GM18861 (cell line): ENCODE data around the gene SH3BGR.
A peak's percentile ranks its signal among the peaks of the same experiment; 100 is the strongest.

Source experiments
- ATAC-seq: cut with Tn5 transposase; IDR thresholded peaks from one replicate; pipeline ENCODE4 v1.9.1; 2021; ENCODE audit not compliant: unreplicated experiment

SH3BGR gene

GRCh38 chr21:39454949-39455668, 3.3 kb downstream of the SH3BGR start:
- no peak for ATAC-seq

GRCh38 chr21:39456665-39457064, 4.9 kb downstream of the SH3BGR start:
- ATAC-seq = no peak

- ATAC-seq = peak; percentile 83
These were observed 9.6 kb downstream of the SH3BGR start for GRCh38 chr21:39461419-39461818.

GRCh38 chr21:39463308-39463707, 11.5 kb downstream of the SH3BGR start:
- ATAC-seq = no peak

- ATAC-seq = no peak
These were observed 14.8 kb downstream of the SH3BGR start for GRCh38 chr21:39466584-39466983.

- no peak for ATAC-seq
These were observed 16.0 kb downstream of the SH3BGR start for GRCh38 chr21:39467746-39468145.

- no peak for ATAC-seq
These were observed 16.8 kb downstream of the SH3BGR start for GRCh38 chr21:39468559-39468958.

- ATAC-seq = no peak
These were observed 19.8 kb downstream of the SH3BGR start for GRCh38 chr21:39471598-39471997.

- no peak for ATAC-seq
These were observed 21.0 kb downstream of the SH3BGR start for GRCh38 chr21:39472786-39473185.

- ATAC-seq = no peak
These were observed 22.8 kb downstream of the SH3BGR start for GRCh38 chr21:39474611-39475010.

- no peak for ATAC-seq
These were observed 27.5 kb downstream of the SH3BGR start for GRCh38 chr21:39479164-39479813.

GRCh38 chr21:39479814-39480182, 28.0 kb downstream of the SH3BGR start:
- no peak for ATAC-seq

GRCh38 chr21:39480271-39480670, 28.5 kb downstream of the SH3BGR start:
- ATAC-seq = no peak

GRCh38 chr21:39481886-39482285, 30.1 kb downstream of the SH3BGR start:
- ATAC-seq = no peak

- ATAC-seq = no peak
These were observed 32.1 kb downstream of the SH3BGR start for GRCh38 chr21:39483917-39484316.

- ATAC-seq = no peak
These were observed 33.0 kb downstream of the SH3BGR start for GRCh38 chr21:39484711-39485276.

- no peak for ATAC-seq
These were observed 37.7 kb downstream of the SH3BGR start for GRCh38 chr21:39489380-39489924.

- no peak for ATAC-seq
These were observed 47.4 kb downstream of the SH3BGR start for GRCh38 chr21:39499156-39499555.

- ATAC-seq = no peak
These were observed 50.9 kb downstream of the SH3BGR start for GRCh38 chr21:39502631-39503030.

- ATAC-seq = no peak
These were observed 51.5 kb downstream of the SH3BGR start for GRCh38 chr21:39503123-39503762.

- no peak for ATAC-seq
These were observed 52.5 kb downstream of the SH3BGR start for GRCh38 chr21:39504230-39504629.

- no peak for ATAC-seq
These were observed 58.5 kb downstream of the SH3BGR start for GRCh38 chr21:39510240-39510639.
